ENCODE measurements around the gene ADRA2B.
"Not testable (repeated sequence)": the region's sequence is repeated elsewhere in the genome, so short reads cannot be mapped to it uniquely, and the experiment has no call there.

The ADRA2B gene

DNA sequence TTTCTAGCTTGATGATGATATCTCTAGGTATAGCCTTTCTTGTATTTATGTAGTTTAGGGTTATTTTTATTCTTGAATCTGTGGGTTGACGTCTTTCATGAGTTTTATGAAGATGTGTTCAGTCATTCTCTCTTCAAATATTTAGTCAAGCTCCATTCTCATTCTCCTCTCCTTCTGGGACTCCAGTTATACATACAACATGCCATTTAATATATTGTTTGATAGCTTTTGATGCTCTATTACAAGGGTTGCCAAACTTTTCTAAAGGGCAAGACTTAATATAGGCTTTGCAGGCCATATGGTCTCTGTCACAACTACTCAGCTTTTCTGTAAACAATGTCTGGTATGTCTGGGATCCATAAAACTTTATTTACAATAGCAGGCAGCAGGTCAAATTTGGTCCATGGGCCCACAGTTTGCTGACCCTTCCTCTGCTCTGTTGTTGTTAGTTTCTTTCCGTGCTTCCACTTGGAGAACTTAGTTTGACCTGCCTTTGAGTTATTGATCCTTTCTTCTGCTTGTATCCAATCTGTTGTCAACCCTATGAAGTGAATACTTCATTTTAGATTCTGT, 41.1 kb downstream of the ADRA2B start:
- no peak overlapping the region for H3K4me3 Mint-ChIP-seq
- no peak overlapping the region for H3K27ac Mint-ChIP-seq (ENCODE audit: low read depth)
- ATAC-seq (replicated peaks; ENCODE audit: extremely low read depth, poor library complexity, severe bottlenecking) (no peak), DNase-seq (ENCODE audit: low spot score in 2 of 2) (no peak)
- peaks cover 1% of the 10 kb centered on the region for H3K36me3 Mint-ChIP-seq (ENCODE audit: insufficient read depth)
- peaks cover 10% of the 10 kb centered on the region for H3K27me3 Mint-ChIP-seq
- peaks cover 12% of the 10 kb centered on the region for H3K9me3 Mint-ChIP-seq
- H3K4me1 Mint-ChIP-seq = no peaks in the 10 kb centered on the region

DNA sequence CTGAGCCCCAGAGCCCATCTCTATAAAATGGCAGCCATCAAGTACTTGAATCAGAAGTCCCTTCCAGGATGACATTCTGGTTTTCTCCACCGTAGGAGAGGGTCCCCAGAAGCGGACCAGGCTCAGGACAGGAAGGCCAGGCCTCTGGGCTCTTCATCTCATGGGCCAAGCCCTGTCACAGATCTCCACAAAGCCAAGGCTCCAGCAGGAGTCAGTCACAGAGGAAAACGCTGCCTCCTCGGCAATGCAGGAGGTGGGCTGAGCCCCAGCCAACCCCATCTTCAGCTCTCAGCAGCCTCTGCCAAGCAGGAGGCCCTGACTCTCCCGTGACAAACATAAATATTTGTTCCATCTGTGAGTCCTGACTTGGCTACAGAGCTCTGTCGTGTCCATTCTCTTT, 42.2 kb downstream of the ADRA2B start:
- peaks cover 14% of the 10 kb centered on the region for H3K27me3 Mint-ChIP-seq
- H3K9me3 Mint-ChIP-seq = peaks cover 12% of the 10 kb centered on the region
- no peaks in the 10 kb centered on the region for H3K4me1 Mint-ChIP-seq
- no peak overlapping the region for H3K27ac Mint-ChIP-seq (ENCODE audit: low read depth)
- no peak overlapping the region for H3K4me3 Mint-ChIP-seq
- ATAC-seq (replicated peaks; ENCODE audit: extremely low read depth, poor library complexity, severe bottlenecking) = no peak
- no peak for DNase-seq (ENCODE audit: low spot score in 2 of 2)
- peaks cover 1% of the 10 kb centered on the region for H3K36me3 Mint-ChIP-seq (ENCODE audit: insufficient read depth)

DNA sequence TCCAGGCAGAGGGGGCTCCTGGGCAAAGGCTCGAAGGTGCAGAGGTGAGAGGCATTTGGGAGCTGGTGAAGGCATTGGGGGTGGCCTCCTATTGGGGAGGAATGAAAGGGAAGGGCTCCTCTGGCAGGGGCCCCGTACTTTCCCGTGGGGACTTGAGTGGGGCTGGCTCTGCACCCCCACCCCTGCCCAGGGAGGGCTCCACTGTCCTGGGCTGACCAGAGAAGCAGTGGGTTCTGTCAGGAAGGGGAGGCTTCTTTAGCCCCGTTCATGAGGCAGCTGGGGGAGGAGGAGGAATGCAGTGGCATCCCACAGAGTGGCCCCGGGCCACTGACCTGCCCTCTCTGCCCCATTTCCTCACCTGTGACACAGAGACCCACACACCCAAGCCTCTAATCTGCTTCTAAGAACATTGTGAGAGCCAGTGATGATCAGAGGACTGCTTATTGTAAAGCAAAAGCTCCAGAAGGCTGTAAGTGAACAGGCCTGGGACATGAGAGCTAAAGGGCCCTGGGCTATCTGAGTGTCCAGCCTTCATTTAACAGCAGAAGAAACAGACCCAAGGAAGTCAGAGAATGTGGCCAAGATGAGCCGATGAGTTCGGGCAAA, 43.1 kb downstream of the ADRA2B start:
- peaks cover 12% of the 10 kb centered on the region for H3K9me3 Mint-ChIP-seq
- peaks cover 1% of the 10 kb centered on the region for H3K36me3 Mint-ChIP-seq (ENCODE audit: insufficient read depth)
- no peak for DNase-seq (ENCODE audit: low spot score in 2 of 2)
- no peak for ATAC-seq (replicated peaks; ENCODE audit: extremely low read depth, poor library complexity, severe bottlenecking)
- no peak overlapping the region for H3K27ac Mint-ChIP-seq (ENCODE audit: low read depth)
- no peaks in the 10 kb centered on the region for H3K4me1 Mint-ChIP-seq
- H3K4me3 Mint-ChIP-seq = no peak overlapping the region
- H3K27me3 Mint-ChIP-seq = peaks cover 14% of the 10 kb centered on the region

DNA sequence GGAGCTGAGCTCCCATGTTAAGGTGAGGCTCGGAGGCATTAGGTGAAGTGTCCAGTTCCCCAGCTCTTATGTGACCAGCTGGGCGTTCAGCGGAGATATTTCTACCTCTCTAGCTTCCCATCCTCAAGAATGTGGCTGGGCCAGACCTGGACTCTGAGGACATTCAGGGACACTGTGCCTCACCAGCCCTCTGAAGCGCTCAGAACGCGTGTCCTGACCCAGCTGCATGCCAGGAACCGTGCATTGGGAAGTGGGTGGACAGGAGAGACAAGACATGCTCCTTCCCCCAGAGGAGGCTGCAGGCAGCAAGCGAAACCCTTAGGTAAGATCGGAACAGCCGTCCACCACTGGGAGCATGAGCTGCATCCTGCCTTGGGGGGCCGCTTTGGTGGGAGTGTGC, 43.6 kb downstream of the ADRA2B start:
- Mint-ChIP-seq H3K36me3 (ENCODE audit: insufficient read depth) (peaks cover 1% of the 10 kb centered on the region), H3K27me3 (peaks cover 14% of the 10 kb centered on the region), H3K27ac (ENCODE audit: low read depth) (no peak overlapping the region), H3K4me3 (no peak overlapping the region), H3K4me1 (no peaks in the 10 kb centered on the region), H3K9me3 (peaks cover 12% of the 10 kb centered on the region)
- ATAC-seq (replicated peaks; ENCODE audit: extremely low read depth, poor library complexity, severe bottlenecking) (no peak), DNase-seq (ENCODE audit: low spot score in 2 of 2) (no peak)

DNA sequence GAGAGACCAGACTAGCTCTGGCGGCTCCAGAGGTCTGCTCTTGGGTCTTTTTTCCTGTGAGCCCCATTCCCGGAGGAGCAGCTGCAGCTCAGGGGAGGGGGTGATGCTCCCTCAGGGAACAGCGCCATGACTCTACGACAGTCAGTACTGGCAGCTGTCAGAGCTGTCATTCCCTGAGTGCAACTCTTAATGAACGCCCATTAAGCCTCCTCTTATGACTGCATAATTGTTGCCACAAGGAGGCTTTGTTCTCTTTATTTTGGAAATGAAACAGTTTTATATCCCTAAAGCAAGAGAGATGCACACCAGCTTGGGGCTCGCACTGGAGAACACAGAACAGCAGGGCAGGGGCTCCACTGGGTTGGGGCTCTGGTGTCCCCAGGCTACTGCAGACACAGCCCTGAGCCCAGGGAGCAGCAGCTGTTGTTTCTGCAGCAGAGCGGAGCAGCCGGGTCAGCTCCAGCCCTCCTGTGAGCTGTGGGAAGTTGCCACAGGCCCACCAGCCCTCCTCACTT, 44.3 kb downstream of the ADRA2B start:
- H3K4me3 Mint-ChIP-seq = not testable (repeated sequence)

DNA sequence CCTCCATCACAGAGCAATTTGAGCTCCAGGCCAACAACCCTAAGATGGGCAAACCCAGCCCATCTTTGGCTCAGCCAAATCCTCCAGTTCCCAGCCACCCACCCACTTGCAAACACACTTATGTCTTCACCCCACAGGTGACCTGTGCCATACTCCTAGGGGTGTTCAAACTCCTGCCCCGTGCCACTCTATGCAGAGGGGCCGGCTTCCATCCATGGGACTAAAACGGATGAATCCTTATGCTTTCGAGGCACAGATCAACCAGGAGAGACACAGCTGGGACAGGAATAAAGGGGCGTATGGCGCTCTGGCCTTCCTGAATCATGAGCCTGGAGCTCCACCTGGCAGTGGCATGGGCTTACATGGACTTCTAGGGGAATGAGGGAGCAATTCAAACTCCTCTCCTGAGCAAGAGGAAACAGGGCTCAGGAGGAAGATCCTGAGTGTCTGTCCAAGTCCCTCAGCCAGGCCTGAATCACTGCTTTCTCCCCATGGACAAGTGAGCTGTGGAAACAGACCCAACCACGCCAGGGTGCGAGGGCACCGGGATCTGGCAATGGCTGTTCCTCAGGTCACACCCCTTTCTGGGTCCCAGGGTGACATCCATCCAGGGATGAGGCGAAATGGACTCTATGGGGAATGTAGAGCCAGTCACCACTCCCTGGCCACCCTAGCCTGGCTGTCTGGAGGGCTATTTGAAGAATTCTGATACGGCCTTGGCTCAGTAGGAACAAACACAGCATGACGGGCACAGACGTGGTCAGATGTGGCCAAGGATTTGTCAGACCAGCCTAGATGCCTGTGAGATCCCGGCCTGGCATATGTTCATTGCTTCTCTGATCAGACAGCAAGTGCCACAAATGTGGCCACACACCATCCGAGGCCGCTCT, 45.0 kb downstream of the ADRA2B start:
- H3K9me3 Mint-ChIP-seq = peaks cover 12% of the 10 kb centered on the region
- H3K27ac Mint-ChIP-seq (ENCODE audit: low read depth); H3K4me3 Mint-ChIP-seq; H3K4me1 Mint-ChIP-seq; DNase-seq (ENCODE audit: low spot score in 2 of 2); H3K36me3 Mint-ChIP-seq (ENCODE audit: insufficient read depth); ATAC-seq (replicated peaks; ENCODE audit: extremely low read depth, poor library complexity, severe bottlenecking): not testable (repeated sequence)
- peaks cover 14% of the 10 kb centered on the region for H3K27me3 Mint-ChIP-seq

More for the DNA sequence above, 44.3 kb downstream of the ADRA2B start:
- DNase-seq (ENCODE audit: low spot score in 2 of 2); H3K4me1 Mint-ChIP-seq; H3K36me3 Mint-ChIP-seq (ENCODE audit: insufficient read depth); H3K27ac Mint-ChIP-seq (ENCODE audit: low read depth); ATAC-seq (replicated peaks; ENCODE audit: extremely low read depth, poor library complexity, severe bottlenecking): not testable (repeated sequence)
- H3K27me3 Mint-ChIP-seq = peaks cover 14% of the 10 kb centered on the region
- H3K9me3 Mint-ChIP-seq = peaks cover 12% of the 10 kb centered on the region

DNA sequence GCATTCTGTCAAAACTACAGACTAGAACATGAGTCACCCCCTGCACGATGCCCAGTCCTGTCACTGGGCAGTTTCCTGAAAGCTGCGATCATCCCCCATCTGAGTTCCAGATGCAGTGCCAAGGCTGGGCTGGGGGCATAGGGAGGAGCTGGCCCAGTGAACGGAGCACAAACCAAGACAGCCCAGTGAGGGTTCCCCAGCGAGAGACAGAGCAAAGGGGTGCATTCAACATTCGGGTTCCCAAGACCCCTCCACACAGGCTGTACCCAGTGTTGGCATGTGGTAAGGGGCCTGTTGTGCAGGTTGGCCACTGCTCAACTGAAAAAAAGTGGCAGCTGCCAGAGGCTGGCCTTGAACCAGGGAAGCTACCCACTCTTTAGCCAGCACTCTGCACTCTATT, 46.0 kb downstream of the ADRA2B start:
- not testable (repeated sequence) for H3K4me3 Mint-ChIP-seq; H3K9me3 Mint-ChIP-seq; H3K4me1 Mint-ChIP-seq; DNase-seq (ENCODE audit: low spot score in 2 of 2); H3K36me3 Mint-ChIP-seq (ENCODE audit: insufficient read depth); ATAC-seq (replicated peaks; ENCODE audit: extremely low read depth, poor library complexity, severe bottlenecking); H3K27ac Mint-ChIP-seq (ENCODE audit: low read depth)
- peaks cover 14% of the 10 kb centered on the region for H3K27me3 Mint-ChIP-seq

DNA sequence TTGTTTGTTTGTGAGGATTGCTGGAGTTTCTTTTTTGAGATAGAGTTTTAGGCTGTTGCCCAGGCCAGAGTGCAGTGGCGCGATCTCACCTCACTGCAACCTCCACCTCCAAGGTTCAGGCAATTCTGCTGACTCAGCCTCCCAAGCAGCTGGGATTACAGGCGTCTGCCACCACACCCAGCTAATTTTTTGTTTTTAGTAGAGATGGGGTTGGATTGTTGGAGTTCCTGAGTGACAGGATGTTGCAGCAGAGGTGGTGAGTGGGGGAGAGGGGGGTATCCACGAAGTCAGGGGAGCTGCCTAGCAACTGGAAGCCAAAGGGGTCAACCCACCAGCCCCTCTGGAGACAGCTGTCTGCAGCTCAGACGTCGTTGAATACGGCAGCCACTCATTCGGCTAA, 46.5 kb downstream of the ADRA2B start:
- not testable (repeated sequence) for ATAC-seq (replicated peaks; ENCODE audit: extremely low read depth, poor library complexity, severe bottlenecking); H3K27ac Mint-ChIP-seq (ENCODE audit: low read depth); DNase-seq (ENCODE audit: low spot score in 2 of 2); H3K4me1 Mint-ChIP-seq; H3K9me3 Mint-ChIP-seq; H3K4me3 Mint-ChIP-seq; H3K36me3 Mint-ChIP-seq (ENCODE audit: insufficient read depth)
- H3K27me3 Mint-ChIP-seq = peaks cover 14% of the 10 kb centered on the region

DNA sequence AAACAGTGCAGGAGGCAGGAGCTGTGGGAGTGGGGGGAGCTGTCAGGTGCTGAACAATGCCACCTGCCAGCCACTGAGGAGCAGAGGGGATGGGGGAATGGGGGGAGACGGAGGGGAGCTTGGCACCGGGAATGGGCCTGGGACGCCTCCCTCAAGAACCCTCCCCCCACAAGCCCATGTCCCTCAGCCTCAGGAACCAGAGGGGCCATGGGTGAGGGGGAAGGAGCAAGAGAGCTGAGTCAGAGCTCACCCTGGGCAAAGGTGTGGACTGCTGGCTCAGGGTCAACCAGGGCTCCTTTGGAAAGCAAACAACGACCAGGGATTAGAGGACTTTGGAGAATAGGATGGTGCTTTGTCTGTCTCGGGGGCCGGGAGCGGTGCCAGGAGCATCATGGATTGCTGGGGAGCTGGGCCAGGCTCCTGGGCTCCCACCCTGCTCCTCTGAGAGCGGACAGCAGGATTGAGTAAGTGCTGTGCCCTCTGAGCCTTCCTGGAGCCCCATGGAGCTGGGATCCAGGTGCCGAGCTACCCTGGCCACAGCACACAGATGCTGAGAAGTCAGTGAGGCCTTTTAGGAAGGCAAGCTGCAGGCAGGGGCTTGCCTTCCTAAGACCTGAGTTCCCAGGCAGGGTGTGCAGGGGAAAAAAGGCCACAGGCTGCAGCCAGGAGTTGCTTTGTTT, 48.3 kb downstream of the ADRA2B start:
- not testable (repeated sequence) for ATAC-seq (replicated peaks; ENCODE audit: extremely low read depth, poor library complexity, severe bottlenecking); H3K27ac Mint-ChIP-seq (ENCODE audit: low read depth); H3K36me3 Mint-ChIP-seq (ENCODE audit: insufficient read depth); H3K9me3 Mint-ChIP-seq; H3K4me1 Mint-ChIP-seq; H3K4me3 Mint-ChIP-seq
- peaks cover 14% of the 10 kb centered on the region for H3K27me3 Mint-ChIP-seq
- peak in 1 of 2 donors; percentile 9 for DNase-seq (ENCODE audit: low spot score in 2 of 2)

DNA sequence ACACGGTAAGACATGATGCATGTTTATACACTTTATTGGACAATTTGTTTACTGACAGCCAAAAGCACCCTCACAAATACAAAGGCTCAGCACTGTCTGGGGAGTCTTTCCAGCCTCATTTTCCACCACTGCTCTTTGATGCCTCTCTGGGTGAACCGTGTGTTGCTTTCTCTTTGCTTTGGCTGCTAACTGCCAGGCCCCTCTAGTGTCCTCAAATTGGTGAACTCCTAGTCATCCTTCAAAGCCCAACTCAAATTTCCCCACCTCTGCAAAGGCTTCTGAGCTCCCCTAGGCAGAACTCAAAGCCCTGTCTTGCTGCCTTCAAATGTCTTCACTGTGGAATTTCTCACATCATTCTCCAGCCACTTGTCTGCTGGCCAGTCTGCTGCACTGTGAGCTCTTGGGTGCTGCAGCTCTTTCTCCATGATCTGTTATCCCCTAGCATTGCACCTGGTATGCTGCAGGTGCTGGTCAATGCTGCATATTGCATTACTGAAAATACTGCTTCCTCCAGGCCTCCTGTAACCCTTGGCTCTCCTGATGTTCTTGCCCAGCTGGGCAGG, 49.2 kb downstream of the ADRA2B start:
- DNase-seq (ENCODE audit: low spot score in 2 of 2); H3K4me1 Mint-ChIP-seq; H3K27ac Mint-ChIP-seq (ENCODE audit: low read depth); ATAC-seq (replicated peaks; ENCODE audit: extremely low read depth, poor library complexity, severe bottlenecking); H3K4me3 Mint-ChIP-seq; H3K9me3 Mint-ChIP-seq; H3K36me3 Mint-ChIP-seq (ENCODE audit: insufficient read depth): not testable (repeated sequence)
- H3K27me3 Mint-ChIP-seq = peaks cover 14% of the 10 kb centered on the region

DNA sequence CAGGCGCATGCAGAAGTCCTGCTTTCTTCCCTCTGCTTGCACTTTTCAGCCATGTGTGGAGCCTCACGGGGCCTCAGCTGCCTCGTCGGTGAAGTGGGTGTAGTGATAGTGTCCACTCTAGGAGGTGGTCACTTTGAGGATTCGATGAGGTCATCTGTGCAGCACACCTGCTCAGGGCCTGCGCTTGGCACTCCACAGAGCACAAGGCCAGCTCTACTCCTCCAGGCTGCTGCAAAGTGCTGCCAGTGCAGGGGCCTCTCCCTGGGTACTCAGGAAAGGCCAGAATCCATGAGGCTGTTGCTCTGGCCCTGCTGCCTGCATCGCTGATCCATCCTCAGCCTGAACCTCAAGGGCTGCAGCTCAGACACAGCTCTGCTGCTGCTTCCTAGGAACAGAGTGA, 49.9 kb downstream of the ADRA2B start:
- H3K27ac Mint-ChIP-seq (ENCODE audit: low read depth); H3K4me3 Mint-ChIP-seq; H3K36me3 Mint-ChIP-seq (ENCODE audit: insufficient read depth); H3K9me3 Mint-ChIP-seq; ATAC-seq (replicated peaks; ENCODE audit: extremely low read depth, poor library complexity, severe bottlenecking); DNase-seq (ENCODE audit: low spot score in 2 of 2); H3K4me1 Mint-ChIP-seq: not testable (repeated sequence)
- peaks cover 14% of the 10 kb centered on the region for H3K27me3 Mint-ChIP-seq

DNA sequence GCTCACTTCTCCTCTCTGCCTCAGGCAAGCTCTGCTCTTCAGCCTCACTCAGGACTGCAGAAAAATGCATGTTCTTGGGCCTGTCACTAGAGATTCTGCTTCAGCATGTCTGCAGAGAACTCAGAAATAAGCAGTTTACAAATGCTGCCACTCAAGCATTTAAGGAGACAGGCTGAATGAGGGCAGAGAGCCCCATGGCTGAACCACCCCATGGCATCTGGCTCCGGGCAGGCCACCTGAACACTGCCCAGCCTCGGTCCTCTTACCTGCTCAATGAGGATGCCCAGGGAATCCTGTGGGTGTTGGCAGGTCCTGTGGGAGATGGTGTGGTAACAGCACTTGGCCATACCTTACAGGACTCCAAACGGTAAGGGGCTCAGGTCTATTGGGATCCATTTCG, 50.4 kb downstream of the ADRA2B start:
- H3K4me3 Mint-ChIP-seq; ATAC-seq (replicated peaks; ENCODE audit: extremely low read depth, poor library complexity, severe bottlenecking); DNase-seq (ENCODE audit: low spot score in 2 of 2); H3K9me3 Mint-ChIP-seq; H3K36me3 Mint-ChIP-seq (ENCODE audit: insufficient read depth); H3K27ac Mint-ChIP-seq (ENCODE audit: low read depth); H3K4me1 Mint-ChIP-seq: not testable (repeated sequence)
- H3K27me3 Mint-ChIP-seq = peaks cover 11% of the 10 kb centered on the region
